ENCODE data around the gene ADGRF5.

The ADGRF5 gene

DNA sequence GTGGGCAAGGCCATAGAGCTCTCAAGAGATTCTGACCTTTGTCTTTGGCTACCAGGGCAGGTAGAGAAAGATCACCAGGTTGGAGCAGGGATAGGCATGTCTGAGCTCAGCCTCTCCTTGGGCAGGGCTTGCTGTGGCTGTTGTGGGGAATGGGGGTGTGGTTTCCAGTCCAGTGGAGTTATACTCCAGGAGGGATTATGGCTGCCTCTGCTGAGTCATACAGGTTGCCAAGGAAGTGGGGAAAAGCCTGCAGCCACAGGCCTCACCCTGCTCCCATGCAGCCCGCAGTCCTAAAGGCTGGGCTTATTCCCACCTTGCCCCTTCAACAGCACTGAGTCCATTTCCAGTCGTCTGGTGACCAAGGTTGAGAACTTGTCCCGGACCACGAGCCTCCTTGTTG is 106.6 kb downstream of the ADGRF5 start:
- no peak for DNase-seq (ENCODE audit: low spot score)

- DNase-seq (ENCODE audit: low spot score): no peak
These were observed 112.9 kb downstream of the ADGRF5 start for GRCh38 chr6:46808806-46809205.
